Prostate gland (tissue), 2 donors: Measurements from ENCODE around the gene LRFN4.

Experiments
- POLR2A ChIP-seq: fragments of 450-650 bp; IDR thresholded peaks from one replicate; pipeline ENCODE4 v1.6.1; 2016; ENCODE audit warnings: antibody characterized with exemption, mild to moderate bottlenecking
- TF ChIP-seq, protein P1 (sequence below), 4 experiments: fragments of 200-600 bp in 2 of 4; fragments of 450-650 bp in 2 of 4; sonication (generic) in 2 of 4; IDR thresholded peaks; 1 replicate in 3 of 4; 2 replicates in 1 of 4; pipeline ENCODE4 v1.5.1; 2016 to 2019; ENCODE audit warnings: antibody characterized with exemption in 4 of 4, mild to moderate bottlenecking in 2 of 4, moderate library complexity in 2 of 4

DNA sequence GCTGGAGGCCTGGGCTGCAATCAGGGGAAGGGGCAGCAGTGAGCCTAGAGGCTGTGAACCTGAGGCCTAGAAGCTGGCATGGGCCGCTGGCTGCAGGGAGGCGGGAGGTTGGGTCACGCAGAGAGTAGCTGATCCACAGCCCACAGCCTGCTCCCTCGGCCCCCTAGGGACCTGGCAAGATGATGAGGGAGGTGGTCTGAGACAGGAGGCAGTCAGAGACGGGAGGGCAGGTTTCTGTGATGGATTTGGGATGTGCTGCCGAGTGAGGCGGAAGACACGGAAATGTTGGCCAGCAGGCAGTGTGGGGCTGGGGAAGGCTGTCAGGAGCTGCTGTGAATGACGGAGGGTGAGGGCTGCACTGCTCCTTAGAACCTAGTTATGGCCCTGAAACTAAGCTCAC, 22.7 kb downstream of the LRFN4 start:
- TF ChIP-seq, protein P1, sequence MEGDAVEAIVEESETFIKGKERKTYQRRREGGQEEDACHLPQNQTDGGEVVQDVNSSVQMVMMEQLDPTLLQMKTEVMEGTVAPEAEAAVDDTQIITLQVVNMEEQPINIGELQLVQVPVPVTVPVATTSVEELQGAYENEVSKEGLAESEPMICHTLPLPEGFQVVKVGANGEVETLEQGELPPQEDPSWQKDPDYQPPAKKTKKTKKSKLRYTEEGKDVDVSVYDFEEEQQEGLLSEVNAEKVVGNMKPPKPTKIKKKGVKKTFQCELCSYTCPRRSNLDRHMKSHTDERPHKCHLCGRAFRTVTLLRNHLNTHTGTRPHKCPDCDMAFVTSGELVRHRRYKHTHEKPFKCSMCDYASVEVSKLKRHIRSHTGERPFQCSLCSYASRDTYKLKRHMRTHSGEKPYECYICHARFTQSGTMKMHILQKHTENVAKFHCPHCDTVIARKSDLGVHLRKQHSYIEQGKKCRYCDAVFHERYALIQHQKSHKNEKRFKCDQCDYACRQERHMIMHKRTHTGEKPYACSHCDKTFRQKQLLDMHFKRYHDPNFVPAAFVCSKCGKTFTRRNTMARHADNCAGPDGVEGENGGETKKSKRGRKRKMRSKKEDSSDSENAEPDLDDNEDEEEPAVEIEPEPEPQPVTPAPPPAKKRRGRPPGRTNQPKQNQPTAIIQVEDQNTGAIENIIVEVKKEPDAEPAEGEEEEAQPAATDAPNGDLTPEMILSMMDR (IDR thresholded peaks at IDR 0.05) = no peak
- no peak for TF ChIP-seq POLR2A
